ENCODE data around the gene EXOSC10. TPM values are rescaled to one million over a fixed set of nuclear protein-coding genes. Genes with fewer than 3 reads are reported as not detected.

Gene EXOSC10
- total RNA-seq, 1 donor from 2014 or later = 49.1 TPM

- no peaks in the 10 kb centered on the region for H3K9me3 Mint-ChIP-seq (ENCODE audit: low read depth)
- peaks cover 43% of the 10 kb centered on the region for H3K36me3 Mint-ChIP-seq (ENCODE audit: low read depth)
- H3K27me3 Mint-ChIP-seq (ENCODE audit: low read depth) = no peaks in the 10 kb centered on the region
- H3K27ac Mint-ChIP-seq (ENCODE audit: unreplicated experiment) = peak overlapping the region; percentile 42
- no peak overlapping the region for H3K4me3 Mint-ChIP-seq (ENCODE audit: unreplicated experiment)
- no peak for TF ChIP-seq CTCF (IDR thresholded peaks at IDR 0.05)
- peak; percentile 67 for DNase-seq (ENCODE audit: low spot score)
- no peaks in the 10 kb centered on the region for H3K4me1 Mint-ChIP-seq (ENCODE audit: low read depth)
Measured at GRCh38 chr1:11071463-11072215, 28.0 kb downstream of the EXOSC10 start.

- H3K4me1 Mint-ChIP-seq (ENCODE audit: low read depth) = no peaks in the 10 kb centered on the region
- H3K36me3 Mint-ChIP-seq (ENCODE audit: low read depth) = peaks cover 43% of the 10 kb centered on the region
- peak; percentile 79 for DNase-seq (ENCODE audit: low spot score)
- H3K27me3 Mint-ChIP-seq (ENCODE audit: low read depth) = no peaks in the 10 kb centered on the region
- H3K9me3 Mint-ChIP-seq (ENCODE audit: low read depth) = no peaks in the 10 kb centered on the region
- H3K4me3 Mint-ChIP-seq (ENCODE audit: unreplicated experiment) = no peak overlapping the region
- no peak overlapping the region for H3K27ac Mint-ChIP-seq (ENCODE audit: unreplicated experiment)
- TF ChIP-seq CTCF (IDR thresholded peaks at IDR 0.05) = no peak
Measured at GRCh38 chr1:11070876-11071275, 28.8 kb downstream of the EXOSC10 start.

GRCh38 chr1:11068600-11069473, 30.8 kb downstream of the EXOSC10 start:
- H3K27ac Mint-ChIP-seq (ENCODE audit: unreplicated experiment) = no peak overlapping the region
- no peak overlapping the region for H3K4me3 Mint-ChIP-seq (ENCODE audit: unreplicated experiment)

GRCh38 chr1:11067716-11068599, 31.7 kb downstream of the EXOSC10 start:
- no peak for TF ChIP-seq CTCF (IDR thresholded peaks at IDR 0.05)
- Mint-ChIP-seq H3K4me3 (ENCODE audit: unreplicated experiment) (no peak overlapping the region), H3K27ac (ENCODE audit: unreplicated experiment) (no peak overlapping the region), H3K27me3 (ENCODE audit: low read depth) (no peaks in the 10 kb centered on the region), H3K36me3 (ENCODE audit: low read depth) (peaks cover 46% of the 10 kb centered on the region), H3K4me1 (ENCODE audit: low read depth) (no peaks in the 10 kb centered on the region), H3K9me3 (ENCODE audit: low read depth) (no peaks in the 10 kb centered on the region)
- peak; percentile 70 for DNase-seq (ENCODE audit: low spot score)

More at GRCh38 chr1:11068600-11069473, 30.8 kb downstream of the EXOSC10 start:
- peak; percentile 29 for DNase-seq (ENCODE audit: low spot score)
- H3K36me3 Mint-ChIP-seq (ENCODE audit: low read depth) = peaks cover 47% of the 10 kb centered on the region
- no peaks in the 10 kb centered on the region for H3K9me3 Mint-ChIP-seq (ENCODE audit: low read depth)
- H3K4me1 Mint-ChIP-seq (ENCODE audit: low read depth) = no peaks in the 10 kb centered on the region
- TF ChIP-seq CTCF (IDR thresholded peaks at IDR 0.05) = no peak
- H3K27me3 Mint-ChIP-seq (ENCODE audit: low read depth) = no peaks in the 10 kb centered on the region
